ENCODE data around the gene SMARCC1. TPM values are rescaled to one million over a fixed set of nuclear protein-coding genes. Genes with fewer than 3 reads are reported as not detected.

SMARCC1 gene
- total RNA-seq, 1 experiment from 2014 or later: 130 TPM

DNA sequence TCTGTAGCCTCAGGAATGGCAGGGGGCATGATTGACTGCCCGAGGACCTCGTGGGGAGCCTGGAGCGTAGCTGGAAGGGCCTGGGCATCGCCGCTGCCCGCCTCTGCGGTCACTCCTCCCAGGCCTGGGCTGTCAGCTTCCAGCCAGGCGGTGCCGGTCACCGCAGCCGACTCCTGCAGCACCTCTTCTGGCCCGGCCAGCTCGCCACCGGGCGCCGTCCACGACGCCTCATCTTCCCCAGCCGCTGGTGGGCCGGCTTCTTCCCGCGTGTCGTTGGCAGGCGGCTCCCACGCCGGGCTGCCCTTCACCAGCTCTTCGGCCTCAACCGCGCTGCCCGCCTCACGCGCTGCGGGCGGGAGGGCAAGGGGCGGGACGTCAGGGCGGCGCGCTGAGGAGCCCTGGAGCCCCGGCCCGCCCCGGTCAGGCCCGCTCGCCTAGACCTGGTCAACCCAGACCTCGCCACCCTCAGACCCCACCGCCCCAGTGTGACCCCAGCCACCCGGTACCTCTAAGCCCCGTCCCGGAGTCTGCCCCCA is 204.0 kb downstream of the SMARCC1 start:
- TF ChIP-seq, protein P1, sequence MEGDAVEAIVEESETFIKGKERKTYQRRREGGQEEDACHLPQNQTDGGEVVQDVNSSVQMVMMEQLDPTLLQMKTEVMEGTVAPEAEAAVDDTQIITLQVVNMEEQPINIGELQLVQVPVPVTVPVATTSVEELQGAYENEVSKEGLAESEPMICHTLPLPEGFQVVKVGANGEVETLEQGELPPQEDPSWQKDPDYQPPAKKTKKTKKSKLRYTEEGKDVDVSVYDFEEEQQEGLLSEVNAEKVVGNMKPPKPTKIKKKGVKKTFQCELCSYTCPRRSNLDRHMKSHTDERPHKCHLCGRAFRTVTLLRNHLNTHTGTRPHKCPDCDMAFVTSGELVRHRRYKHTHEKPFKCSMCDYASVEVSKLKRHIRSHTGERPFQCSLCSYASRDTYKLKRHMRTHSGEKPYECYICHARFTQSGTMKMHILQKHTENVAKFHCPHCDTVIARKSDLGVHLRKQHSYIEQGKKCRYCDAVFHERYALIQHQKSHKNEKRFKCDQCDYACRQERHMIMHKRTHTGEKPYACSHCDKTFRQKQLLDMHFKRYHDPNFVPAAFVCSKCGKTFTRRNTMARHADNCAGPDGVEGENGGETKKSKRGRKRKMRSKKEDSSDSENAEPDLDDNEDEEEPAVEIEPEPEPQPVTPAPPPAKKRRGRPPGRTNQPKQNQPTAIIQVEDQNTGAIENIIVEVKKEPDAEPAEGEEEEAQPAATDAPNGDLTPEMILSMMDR (conservative IDR thresholded peaks at IDR 0.05): no peak
- TF ChIP-seq EZH2 (IDR thresholded peaks at IDR 0.05; ENCODE audit: low read depth): no peak
- ChIA-PET CTCF (interaction anchor here (0.5 to 1.0 kb wide), 3 partner anchors 11 to 217 kb away, joined by 4 to 9 read pairs (median 6); no protein-coding TSS in a partner anchor), POLR2A (ENCODE audit: unreplicated experiment) (interaction anchor here (0.6 kb wide), 2 partner anchors 373 to 1930 kb away, joined by 3 to 11 read pairs; no protein-coding TSS in a partner anchor)
- peaks cover 4% of the 10 kb centered on the region; the same call in 1 of the 2 replicates for H3K27me3 ChIP-seq (ENCODE audit: insufficient read depth, low read depth)
- H3K4me1 ChIP-seq (replicated peaks; ENCODE audit: insufficient read depth): no peaks in the 10 kb centered on the region
- H3K4me3 ChIP-seq: no peak overlapping the region; the same call in 1 of the 2 replicates
- no peak for DNase-seq
- H4K20me1 ChIP-seq (ENCODE audit: insufficient read depth): no peaks in the 10 kb centered on the region
- peak overlapping the region; percentile 67 for H3K4me2 ChIP-seq
- H3K9me3 ChIP-seq (ENCODE audit: insufficient read depth, low read depth): no peaks in the 10 kb centered on the region
- H3K9me2 ChIP-seq (ENCODE audit: insufficient read depth): no peaks in the 10 kb centered on the region
- intact Hi-C loops (cut with micrococcal nuclease; ENCODE audit: unreplicated experiment): no loop called here
- no peak overlapping the region for H3K27ac ChIP-seq
- peaks cover 9% of the 10 kb centered on the region for H3F3A ChIP-seq (ENCODE audit: insufficient read depth, low read depth)
- no peaks in the 10 kb centered on the region for H3K36me3 ChIP-seq (ENCODE audit: low read depth)
- H2AFZ ChIP-seq: no peak overlapping the region
- no TSS peak for BruUV-seq (replicated peaks)
- H3K79me2 ChIP-seq (ENCODE audit: low read depth): no peaks in the 10 kb centered on the region

DNA sequence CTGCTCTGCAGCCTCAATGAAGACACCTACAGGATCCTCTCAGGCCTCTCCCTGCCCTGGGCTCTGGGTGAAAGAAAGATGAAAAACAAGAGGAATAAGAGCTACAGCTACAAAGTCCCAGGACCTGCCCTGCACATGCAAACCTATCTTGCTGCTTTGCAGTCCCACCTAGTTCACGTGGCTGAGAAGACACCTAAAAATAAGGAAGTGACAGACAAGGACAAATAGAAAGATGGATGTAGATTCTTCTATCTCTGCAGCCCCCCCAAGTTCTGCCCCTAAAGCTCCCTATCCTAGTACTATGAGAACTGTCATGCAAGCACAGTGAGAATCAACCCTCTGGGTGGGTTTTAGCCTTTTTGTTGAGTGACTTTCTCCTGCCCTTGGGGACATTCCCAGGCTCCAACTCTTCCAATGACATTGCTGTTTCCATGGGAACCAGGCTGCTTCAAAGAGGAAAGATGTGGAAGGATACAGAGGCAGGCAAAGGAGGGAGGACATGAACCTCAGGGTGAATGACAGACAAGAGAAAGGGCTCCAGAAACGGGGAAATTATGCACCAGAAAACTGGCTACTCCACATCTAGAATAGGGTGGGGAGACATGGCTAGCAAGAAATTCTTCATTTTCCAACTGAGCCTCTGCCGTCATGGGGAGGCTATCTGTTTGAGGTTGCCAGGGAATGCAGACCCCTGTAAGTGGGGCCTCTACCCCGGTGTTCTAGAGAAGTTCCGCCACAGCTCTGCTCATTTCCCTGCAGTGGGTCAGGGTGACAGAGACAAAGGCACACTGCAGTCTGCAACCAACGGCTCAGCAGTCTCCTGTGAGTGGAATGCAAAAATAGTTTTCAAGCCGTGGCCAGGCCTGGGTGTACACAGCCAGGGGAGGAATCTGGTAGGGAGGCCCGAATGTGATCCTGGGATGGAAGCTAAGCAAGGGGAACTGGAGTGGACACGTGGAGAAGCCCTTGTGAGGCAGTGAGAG is 208.2 kb downstream of the SMARCC1 start:
- Histone ChIP-seq H3K36me3 (ENCODE audit: low read depth) (no peaks in the 10 kb centered on the region), H3K9me3 (ENCODE audit: insufficient read depth, low read depth) (no peaks in the 10 kb centered on the region), H3K4me3 (no peak overlapping the region), H4K20me1 (ENCODE audit: insufficient read depth) (no peaks in the 10 kb centered on the region), H2AFZ (no peak overlapping the region), H3K27me3 (ENCODE audit: insufficient read depth, low read depth) (peaks cover 10% of the 10 kb centered on the region), H3K27ac (no peak overlapping the region), H3K4me2 (no peak overlapping the region), H3K9me2 (ENCODE audit: insufficient read depth) (no peaks in the 10 kb centered on the region), H3F3A (ENCODE audit: insufficient read depth, low read depth) (no peaks in the 10 kb centered on the region), H3K79me2 (ENCODE audit: low read depth) (no peaks in the 10 kb centered on the region), H3K4me1 (replicated peaks; ENCODE audit: insufficient read depth) (no peaks in the 10 kb centered on the region)
- CTCF ChIA-PET: no interaction called here
- no TSS peak for BruUV-seq (replicated peaks)
- DNase-seq: no peak
- intact Hi-C loops (cut with micrococcal nuclease; ENCODE audit: unreplicated experiment): no loop called here
- TF ChIP-seq, protein P1 (conservative IDR thresholded peaks at IDR 0.05): no peak
- no peak for TF ChIP-seq EZH2 (IDR thresholded peaks at IDR 0.05; ENCODE audit: low read depth)
- POLR2A ChIA-PET (ENCODE audit: unreplicated experiment): interaction anchor here (0.6 kb wide), 1 partner anchor 223 kb away, joined by 4 read pairs; no protein-coding TSS in a partner anchor

DNA sequence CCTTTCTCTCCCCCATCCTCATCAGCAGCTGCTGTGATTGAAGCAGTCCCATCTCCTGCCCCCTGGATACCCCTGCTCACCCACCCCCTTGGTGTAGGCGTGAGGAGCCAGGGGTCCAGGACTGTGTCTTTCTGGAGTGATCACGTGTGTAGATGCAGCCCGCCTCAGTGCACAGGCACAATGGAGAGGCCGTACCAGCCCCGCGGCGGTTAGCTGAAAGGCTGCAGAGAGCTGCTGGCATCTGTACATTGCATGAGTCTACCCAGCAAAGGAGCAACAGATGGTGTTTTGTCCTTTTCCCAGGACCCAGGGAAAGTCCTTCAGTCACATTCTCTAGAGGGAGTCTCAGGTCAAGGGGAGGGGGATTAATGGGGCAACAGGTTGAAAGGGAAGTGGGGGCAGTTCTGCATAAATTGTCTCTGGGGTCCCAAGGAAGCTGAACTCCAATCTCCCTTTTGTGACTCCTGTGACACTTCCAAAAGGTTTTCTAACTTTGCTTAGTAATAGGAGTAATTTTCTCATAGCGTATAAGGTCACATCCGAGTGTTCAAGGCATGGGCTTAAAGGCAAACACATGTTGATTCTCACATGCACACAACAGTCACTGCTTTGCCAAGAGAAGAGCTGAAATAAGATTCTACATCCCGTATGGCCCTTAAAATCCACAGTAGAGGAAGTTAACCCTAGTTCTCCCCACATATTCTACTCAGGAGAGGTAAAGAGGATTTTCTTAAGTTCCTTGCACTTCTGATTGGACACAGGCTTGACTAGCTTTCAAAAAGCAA is 210.1 kb downstream of the SMARCC1 start:
- H3F3A ChIP-seq (ENCODE audit: insufficient read depth, low read depth): no peaks in the 10 kb centered on the region
- intact Hi-C loops (cut with micrococcal nuclease; ENCODE audit: unreplicated experiment): no loop called here
- peaks cover 10% of the 10 kb centered on the region for H3K27me3 ChIP-seq (ENCODE audit: insufficient read depth, low read depth)
- H3K4me1 ChIP-seq (replicated peaks; ENCODE audit: insufficient read depth): no peaks in the 10 kb centered on the region
- H3K4me3 ChIP-seq: no peak overlapping the region
- no peaks in the 10 kb centered on the region for H4K20me1 ChIP-seq (ENCODE audit: insufficient read depth)
- no peaks in the 10 kb centered on the region for H3K9me2 ChIP-seq (ENCODE audit: insufficient read depth)
- DNase-seq: no peak
- no peak overlapping the region for H3K27ac ChIP-seq
- ChIA-PET CTCF (no interaction called here), POLR2A (ENCODE audit: unreplicated experiment) (no interaction called here)
- TF ChIP-seq, protein P1 (conservative IDR thresholded peaks at IDR 0.05): no peak
- TF ChIP-seq EZH2 (IDR thresholded peaks at IDR 0.05; ENCODE audit: low read depth): no peak
- no peaks in the 10 kb centered on the region for H3K79me2 ChIP-seq (ENCODE audit: low read depth)
- H2AFZ ChIP-seq: no peak overlapping the region
- H3K9me3 ChIP-seq (ENCODE audit: insufficient read depth, low read depth): no peaks in the 10 kb centered on the region
- H3K36me3 ChIP-seq (ENCODE audit: low read depth): no peaks in the 10 kb centered on the region
- no peak overlapping the region for H3K4me2 ChIP-seq
- BruUV-seq (replicated peaks): no TSS peak

All from PC-9 (cell line).